Jurkat, Clone E6-1 (cell line): ENCODE results near the gene ARHGAP26.

ENCODE experiments used
- DNase-seq: peaks from one replicate; pipeline ENCODE4 v3.0.0-alpha.2; 2011; ENCODE audit warnings: low read depth, low spot score
- H3K4me3 ChIP-seq: 2 replicates; pipeline ENCODE4 v1.5.1; 2011; ENCODE audit warnings: mild to moderate bottlenecking, low read length, control low read depth, moderate library complexity

ARHGAP26 gene

DNA sequence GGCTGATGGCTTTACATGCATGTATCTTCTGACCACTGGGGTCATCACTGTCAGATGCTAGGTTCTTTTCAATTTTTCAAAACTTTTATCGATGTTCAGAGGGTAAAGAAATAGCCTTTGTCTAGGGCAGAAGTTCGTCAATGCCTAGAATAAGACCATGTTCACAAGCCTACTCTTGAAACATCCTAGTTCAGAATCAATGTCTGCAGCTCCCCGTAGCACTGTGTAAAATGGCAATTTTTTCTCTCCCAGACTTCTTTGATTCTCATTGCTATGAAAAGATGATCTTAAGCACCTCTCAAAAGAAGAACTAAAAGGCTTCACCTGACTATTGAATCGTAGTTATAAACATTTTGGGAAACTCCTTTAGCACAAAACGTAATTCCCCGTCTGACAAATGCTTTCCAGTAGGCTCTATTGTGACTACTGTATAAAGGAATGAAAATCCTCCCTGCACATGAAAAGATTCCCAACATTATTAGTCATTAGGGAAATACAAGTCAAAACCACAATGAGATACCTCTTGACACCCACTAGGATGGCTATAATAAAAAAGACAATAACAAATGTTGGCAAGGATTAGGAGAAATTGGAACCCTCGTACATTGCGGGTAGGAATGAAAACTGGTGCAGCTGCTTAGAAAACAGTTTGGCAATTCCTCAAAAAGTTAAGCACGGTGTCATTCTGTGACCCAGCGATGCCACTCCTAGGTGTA is 263.5 kb downstream of the ARHGAP26 start:
- no peak for DNase-seq
- H3K4me3 ChIP-seq, result no peak overlapping the region

DNA sequence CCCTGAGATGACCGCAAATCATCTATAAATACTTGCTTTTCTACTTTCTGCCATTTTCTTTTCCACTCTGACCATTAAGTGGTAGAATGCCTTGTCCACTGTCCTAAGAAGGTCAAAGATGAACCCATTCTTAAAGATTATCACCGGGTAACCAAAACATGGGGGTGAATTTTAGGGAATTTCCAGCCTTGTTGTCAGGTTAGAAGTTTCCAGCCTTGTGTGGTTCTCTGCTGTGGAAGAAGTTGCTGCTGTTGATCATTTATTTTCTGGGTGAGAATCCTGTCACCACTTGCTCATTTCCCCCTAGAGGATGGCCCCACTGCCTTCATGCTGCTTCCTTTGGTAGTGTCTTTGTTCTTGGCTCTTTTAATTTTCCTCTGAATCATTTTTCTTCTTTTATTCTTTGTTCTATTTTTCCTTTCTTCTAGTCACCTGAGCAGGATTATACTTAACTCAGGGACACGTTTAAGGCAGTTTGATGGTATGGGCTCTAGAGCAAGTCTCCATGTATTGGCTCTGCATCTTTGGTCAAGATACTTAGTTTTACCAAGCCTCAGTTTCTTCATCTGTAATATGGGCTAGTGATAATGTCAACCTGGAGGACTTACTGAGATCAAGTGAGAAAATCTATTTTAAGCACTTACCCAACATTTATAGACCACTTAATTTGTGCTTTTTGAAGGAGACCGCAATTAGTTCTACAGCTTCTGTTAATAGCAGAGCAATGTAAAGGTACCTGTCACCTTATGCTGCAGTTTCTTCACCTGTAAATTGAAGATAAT is 266.2 kb downstream of the ARHGAP26 start:
- no peak for DNase-seq

DNA sequence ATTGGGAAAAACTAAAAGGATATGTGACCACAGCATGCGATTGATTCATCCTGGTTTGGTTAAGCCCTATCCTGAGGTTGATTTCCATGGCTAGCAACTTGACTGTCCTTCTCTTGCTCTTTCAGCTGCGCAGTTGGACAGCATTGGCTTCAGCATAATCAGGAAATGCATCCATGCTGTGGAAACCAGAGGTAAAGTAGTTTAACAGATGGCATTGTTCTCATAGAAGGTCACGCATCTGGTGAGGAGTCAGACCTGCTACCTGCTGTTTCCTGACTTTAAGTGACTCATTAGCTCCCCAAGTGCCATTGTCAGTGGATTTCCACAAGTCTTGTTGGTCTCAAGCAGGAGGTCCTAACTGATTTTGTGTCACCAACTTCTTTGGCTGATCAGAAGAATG is 266.9 kb downstream of the ARHGAP26 start:
- DNase-seq, result no peak
- no peak overlapping the region for H3K4me3 ChIP-seq

More for the DNA sequence above, 266.2 kb downstream of the ARHGAP26 start:
- H3K4me3 ChIP-seq, result no peak overlapping the region

DNA sequence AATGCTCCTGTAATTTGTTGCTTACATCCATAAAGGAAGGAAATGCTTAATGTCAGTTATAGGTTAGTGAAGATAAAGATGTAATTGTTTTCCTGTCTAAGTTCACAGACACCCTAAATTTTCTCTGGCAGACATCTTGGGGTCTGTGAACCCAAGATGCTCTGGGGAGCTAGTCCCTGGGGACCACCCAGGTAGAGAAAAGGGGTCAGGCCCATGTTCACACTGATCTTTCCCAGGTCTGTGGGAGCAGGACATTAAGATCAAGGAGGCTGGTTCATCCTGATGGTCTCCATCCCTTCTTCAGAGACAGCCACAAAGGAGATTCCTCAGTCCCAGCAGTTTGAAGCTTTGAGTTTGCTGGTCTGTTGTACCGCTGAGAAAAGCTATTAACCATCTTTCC is 267.5 kb downstream of the ARHGAP26 start:
- H3K4me3 ChIP-seq, result no peak overlapping the region
- DNase-seq, result no peak

DNA sequence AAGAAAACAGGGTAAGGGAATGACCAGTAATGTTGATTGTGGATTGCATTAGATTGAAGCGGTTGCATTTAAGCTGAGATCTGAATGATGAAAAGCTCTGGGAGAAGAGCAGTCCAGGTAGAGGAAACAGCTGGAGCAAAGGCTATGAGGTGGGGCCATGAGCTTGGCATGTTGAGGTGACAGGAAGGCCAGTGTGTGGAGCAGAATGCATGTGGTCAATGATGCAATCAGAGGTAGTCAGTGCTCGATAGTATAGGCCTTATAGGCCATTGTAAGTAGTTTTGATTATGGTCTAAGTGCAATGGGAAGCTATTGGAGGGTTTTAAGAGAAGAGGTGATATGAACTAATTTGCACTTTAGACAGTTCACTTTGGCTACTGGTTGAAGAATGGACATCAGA is 270.4 kb downstream of the ARHGAP26 start:
- DNase-seq, result no peak

DNA sequence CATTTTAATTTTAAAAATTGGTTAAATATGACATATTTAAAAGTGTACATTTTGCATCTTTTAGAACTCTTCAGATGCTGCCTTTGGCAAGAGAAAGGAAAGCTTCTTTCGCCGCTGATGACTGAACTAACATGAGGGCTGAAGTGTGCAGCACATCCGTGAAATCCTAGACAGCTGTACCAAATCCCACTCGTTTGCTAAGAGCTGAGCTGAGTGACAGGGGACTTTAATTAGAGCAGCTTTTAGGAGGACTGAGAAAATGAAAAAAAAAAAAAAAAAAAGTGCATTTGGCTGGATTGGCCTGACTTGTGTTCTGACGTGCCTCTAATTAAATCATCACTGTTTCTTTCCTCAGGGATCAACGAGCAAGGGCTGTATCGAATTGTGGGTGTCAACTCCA is 271.3 kb downstream of the ARHGAP26 start:
- DNase-seq, result no peak
- H3K4me3 ChIP-seq, result no peak overlapping the region

More for the DNA sequence above, 270.4 kb downstream of the ARHGAP26 start:
- H3K4me3 ChIP-seq, result no peak overlapping the region

DNA sequence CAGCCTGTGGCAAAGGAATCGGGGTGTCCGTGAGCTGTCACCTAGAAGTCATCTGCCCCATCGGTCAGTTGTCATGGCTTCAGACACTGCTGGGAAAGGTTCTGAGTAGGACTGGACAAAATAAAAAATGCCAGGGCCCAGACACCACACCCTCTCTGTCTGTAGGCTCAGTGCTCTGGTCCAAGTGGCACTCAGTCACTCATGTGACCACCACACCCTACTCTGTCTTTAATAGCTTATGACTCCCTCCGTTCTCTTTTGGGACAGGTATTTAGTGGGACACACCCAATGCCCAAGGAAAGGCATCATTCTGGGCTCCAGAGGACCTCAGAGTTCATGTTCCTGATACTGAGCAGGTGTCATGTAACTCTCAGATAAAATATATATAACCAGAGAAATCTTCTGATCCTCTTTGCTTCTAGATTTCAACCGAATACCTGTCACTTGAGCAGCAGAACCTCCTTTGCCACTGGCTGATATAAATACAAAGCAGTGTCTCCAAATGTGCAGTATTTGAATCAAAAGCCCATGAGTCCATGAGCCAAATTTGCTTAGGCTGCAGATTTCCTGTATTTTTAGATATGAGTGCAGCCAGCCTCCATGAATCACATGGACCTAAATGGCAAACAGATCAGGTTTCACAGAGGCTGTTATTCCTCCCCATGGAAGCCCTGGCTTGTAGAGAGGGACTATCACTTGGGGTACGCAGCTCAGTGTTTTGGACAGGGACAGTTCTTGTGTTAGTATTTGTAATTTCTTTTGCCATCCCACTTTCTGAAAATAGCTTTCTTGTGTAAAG is 272.0 kb downstream of the ARHGAP26 start:
- H3K4me3 ChIP-seq, result no peak overlapping the region
- no peak for DNase-seq

DNA sequence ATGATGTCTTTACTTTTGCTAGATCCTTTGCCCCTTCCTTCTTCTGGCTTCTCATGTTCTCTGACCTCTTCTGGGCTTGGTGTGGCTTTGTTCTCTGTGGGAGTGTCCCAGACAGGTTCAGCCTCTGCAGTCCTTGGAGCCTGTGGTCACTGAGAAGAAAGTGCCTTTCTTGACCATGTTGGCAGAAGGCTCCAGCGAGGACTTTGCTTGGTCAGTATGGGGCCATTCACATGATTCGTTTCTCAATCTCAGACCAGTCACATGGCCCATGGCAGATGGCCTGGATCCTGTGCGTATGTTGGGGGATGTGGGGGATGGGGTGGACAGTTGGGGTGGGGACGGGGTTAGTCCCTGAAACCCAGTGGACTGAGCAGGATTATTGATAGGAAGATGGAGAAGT is 274.1 kb downstream of the ARHGAP26 start:
- no peak for DNase-seq
- no peak overlapping the region for H3K4me3 ChIP-seq

DNA sequence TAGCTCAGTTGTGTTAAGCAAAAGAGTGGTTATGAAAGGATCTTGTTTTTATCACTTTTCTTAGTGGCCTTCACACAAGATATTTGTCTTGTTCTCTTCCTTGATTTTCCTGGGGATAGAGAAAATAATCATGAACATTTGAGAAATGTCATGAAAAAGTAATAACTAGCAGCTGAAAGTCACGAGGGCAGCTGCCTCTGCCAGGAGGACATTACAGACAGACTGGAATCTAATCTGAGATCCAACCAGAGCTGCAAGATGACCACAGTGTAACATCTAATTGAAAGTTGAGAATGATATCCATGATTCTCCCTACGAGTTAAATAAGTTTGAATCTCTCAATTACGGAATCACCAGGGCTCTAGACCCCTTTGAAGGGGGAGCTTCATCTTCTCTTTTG is 274.9 kb downstream of the ARHGAP26 start:
- DNase-seq, result no peak
- no peak overlapping the region for H3K4me3 ChIP-seq

DNA sequence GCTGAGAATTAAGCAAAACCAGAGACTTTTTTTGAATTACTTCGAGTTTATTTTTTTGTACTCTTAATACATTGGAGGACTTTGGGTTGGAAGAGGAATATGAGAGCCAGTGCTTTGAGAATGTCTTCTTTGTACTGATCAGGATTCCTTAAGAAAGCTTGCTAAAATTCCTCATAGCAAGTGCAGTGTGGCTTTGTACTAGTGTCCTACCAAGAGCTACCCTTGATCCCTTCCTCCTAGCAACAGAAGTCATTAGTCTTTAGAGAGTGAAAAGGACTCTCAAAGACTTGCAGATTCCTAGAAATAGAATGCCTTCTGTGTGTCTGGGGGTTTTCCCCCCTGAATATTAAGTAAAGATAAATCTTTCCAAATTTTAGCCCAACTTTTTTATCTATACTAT is 276.1 kb downstream of the ARHGAP26 start:
- DNase-seq, result no peak
- H3K4me3 ChIP-seq, result no peak overlapping the region

DNA sequence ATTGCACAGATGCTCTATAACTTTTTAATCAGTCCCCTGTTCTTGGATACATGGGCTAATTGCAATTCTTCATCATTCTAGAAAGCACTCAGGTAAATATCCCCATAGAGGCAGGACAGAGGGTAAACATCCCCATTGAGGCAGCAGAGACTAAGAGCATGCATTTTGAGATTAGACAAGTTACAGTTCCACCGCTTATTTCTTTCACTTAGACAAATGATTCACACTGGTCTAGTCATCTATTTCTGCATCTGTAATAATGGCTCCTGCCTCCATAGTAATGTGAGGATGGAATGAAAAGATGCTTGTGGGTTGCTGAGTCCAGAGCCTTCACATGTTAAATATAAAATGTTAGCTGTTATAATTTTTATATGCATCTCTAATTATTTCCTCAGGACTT is 276.9 kb downstream of the ARHGAP26 start:
- H3K4me3 ChIP-seq, result no peak overlapping the region
- no peak for DNase-seq

DNA sequence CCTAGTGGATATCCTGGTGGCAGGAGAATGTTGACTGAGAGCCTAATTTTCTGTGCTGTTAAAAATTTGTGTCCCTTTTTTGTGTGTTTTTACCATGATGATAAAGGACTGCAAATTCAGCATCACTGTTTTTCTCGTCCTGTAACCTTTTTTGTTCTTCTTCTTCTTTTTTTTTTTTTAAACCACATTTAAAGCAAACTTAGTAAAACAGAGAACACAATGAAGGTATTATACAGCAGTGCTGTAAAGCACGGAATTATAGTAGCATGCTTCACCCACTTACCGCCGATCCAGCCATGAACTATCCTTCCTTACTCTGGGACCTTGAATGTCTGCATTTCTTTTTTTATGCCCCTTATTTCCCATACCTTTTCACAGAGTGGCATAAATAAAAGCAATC is 280.0 kb downstream of the ARHGAP26 start:
- no peak for DNase-seq
- H3K4me3 ChIP-seq, result no peak overlapping the region

DNA sequence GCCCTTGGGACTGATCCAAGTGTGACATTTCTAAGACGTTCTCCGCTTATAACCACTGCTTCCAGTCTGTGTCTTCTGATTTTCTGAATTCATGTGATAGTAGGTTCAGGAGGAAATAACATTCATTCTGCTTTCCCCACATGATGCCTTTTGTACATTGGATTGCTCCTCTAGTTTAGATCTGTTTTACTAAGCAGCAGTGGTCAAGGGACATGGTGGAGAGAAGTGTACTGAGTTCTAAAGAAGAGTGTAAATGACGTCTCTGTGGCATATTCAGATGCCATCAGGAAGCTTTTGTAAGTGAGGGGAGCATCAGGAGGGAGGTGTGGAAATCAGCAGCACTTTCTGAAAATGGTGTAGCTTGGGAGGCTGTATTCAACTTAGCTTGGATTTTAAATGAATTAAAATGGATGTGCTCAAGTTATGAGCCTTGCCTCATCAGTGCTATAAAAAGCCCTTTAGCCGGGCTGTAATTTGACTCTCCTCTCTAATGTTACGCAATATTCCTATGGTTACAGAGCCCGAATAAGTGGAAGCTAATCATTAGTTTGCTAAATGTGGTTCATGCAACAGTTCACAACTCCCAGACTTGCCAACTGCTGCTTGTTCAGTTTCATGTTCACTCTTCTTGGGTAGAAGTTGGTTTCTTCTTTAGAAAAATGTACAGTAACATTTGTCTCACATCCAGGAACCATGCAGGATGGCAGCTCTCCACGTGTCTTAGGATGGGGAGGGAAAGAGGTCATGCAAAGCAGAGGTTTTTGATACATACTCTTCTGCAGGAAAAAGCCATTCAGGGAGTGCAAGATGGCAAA is 281.3 kb downstream of the ARHGAP26 start:
- no peak for DNase-seq
- H3K4me3 ChIP-seq, result no peak overlapping the region

DNA sequence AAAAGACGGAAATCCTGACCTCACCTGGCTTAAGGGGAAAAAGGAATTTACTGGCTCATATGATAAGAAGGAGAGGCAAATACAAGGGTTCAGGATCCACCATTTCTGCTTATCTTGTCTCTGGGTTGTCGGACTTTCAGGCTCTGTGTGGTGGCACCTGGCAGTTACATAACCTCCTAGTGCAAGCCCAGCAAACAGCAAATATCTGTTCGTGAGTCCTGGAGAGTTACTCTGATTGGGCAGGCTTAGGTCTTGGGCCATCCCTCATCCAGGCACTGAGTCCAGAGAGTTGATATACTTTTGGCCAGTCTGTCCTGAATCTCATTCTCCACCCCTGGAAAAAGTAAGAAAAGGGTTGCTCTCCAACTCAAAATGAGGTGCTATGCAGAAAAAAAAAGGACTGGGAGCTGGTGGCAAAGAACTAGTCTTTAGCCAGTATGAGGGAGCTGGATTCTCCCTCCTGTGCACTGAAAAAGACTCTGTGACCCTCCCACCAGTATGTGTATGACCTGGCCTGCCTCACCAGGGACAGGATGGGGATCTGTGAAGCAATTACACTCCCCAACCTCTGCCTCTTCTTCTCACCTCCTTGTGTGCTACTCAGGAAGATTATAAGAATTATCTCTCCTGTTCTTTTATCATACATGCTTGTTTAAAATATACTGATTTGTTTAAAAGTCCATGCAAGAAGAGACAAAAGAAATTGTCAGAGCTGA is 282.9 kb downstream of the ARHGAP26 start:
- no peak for DNase-seq
- no peak overlapping the region for H3K4me3 ChIP-seq

DNA sequence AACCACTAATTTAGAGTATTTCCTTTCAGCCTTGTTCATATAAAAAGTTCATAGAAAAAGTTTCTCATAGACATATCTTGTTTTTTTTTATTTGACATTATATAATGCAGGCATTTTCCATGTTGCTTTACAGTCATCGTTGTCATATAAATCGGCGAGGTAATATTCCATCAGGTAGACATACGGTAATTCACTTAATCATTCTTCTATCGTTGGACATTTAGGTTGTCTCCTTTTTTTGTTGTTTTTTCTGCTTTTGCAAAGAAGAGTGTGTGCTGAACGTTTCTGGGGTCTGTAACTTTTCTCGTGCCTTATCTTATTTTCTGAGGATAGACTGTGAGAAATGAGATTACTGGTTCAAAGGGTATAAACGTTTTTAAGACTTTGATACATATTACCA is 283.6 kb downstream of the ARHGAP26 start:
- DNase-seq, result no peak
- no peak overlapping the region for H3K4me3 ChIP-seq

DNA sequence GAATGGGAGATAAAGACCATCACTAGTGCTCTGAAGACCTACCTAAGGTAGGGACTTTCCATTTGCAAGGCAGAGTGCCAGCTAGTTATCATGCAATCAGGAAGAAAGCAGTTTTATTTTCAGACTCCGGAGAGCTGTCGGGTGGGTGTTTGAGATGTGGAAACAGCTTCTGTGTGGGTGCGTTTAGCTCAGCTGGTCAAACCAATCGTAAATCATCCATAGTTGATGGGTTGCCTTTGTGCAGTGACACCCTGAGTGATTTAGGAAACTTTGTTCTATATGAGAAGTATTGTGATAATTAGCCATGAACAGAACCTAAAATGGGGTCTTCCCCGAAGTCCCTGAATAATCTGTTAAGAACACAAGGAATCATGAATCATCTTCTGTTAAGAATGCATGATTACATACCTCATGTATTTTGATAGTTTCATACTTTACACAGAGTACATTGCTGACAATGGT is 284.3 kb downstream of the ARHGAP26 start:
- no peak overlapping the region for H3K4me3 ChIP-seq
- DNase-seq, result no peak

DNA sequence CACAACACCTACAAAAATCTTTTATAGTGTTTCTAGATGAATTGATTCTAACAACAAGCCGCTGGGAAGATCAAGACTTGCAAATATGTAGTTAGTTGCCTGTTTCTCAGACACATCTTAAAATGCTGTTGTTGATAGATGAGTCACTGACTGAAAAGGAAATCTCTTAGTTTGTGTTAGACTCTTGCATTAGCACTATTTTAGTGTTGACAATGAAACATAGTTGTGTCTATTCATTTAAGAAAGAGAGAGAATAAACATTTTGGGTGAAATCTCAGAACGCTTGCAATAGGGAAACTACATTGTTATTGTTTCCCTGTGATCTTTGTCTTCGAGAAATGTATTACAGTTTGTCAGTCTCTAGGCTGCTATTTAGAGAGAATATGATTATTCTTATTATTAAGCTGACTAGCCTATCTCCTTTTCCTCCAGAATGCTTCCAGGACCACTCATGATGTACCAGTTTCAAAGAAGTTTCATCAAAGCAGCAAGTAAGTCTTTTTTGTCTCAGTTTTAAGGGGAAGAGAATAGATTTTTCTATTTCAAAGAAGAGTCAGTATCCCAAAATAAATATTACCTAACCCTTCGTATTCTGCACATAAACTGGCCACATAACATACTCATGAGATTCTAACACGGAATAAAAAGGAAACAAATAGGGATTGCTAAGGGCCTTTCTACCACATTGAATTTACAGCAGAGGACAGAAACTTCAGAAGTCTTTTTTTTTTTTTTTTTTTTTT is 285.6 kb downstream of the ARHGAP26 start:
- H3K4me3 ChIP-seq, result no peak overlapping the region
- no peak for DNase-seq

DNA sequence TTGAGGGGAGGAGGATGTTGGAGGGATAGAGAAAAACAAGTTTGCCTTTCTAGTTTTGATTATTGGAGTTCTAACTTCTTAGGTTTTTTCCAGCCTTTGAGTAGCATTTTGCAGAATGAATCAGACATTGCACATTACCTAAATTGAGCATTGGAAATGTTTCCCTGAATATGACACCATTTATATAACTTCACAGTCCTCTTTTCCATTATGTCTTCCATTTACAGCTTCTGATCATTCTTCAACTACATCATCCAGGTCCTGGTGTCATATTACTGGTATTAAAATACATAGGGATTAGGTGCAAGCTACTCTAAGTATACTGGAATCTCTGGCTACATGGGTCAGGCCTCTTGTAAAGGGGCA is 286.1 kb downstream of the ARHGAP26 start:
- DNase-seq, result no peak
- H3K4me3 ChIP-seq, result no peak overlapping the region
